Osteoblast (primary cell): ENCODE data around the gene LTBP1. TPM values are rescaled to one million over a fixed set of nuclear protein-coding genes. Genes with fewer than 3 reads are reported as not detected.

Source experiments
- DNase-seq: peaks from one replicate; pipeline ENCODE4 v3.0.0; 2011; ENCODE audit warnings: low spot score, mixed read lengths; ENCODE audit not compliant: insufficient read length; ENCODE audit errors: missing footprints
- H2AFZ ChIP-seq: 2 replicates; pipeline ENCODE4 v1.6.0; 2011; ENCODE audit warnings: mild to moderate bottlenecking, low read length
- H3K27ac ChIP-seq: 2 replicates; pipeline ENCODE4 v1.5.1; 2011; ENCODE audit warnings: mild to moderate bottlenecking, low read depth, low read length, moderate library complexity
- H3K27me3 ChIP-seq: 2 replicates; pipeline ENCODE4 v1.6.0; 2012; ENCODE audit warnings: mild to moderate bottlenecking, control low read depth, inconsistent platforms, low read length, moderate library complexity; ENCODE audit not compliant: insufficient read depth
- H3K36me3 ChIP-seq: 2 replicates; pipeline ENCODE4 v1.5.1; 2011; ENCODE audit warnings: mild to moderate bottlenecking, low read length, control low read depth, moderate library complexity; ENCODE audit not compliant: insufficient read depth
- H3K4me1 ChIP-seq: 2 replicates; pipeline ENCODE4 v1.5.1; 2011; ENCODE audit warnings: mild to moderate bottlenecking, low read length, control low read depth, moderate library complexity; ENCODE audit not compliant: insufficient read depth
- H3K4me2 ChIP-seq: 2 replicates; pipeline ENCODE4 v1.6.0; 2011; ENCODE audit warnings: mild to moderate bottlenecking, low read length; ENCODE audit not compliant: insufficient read depth
- H3K4me3 ChIP-seq: fragments of 200-600 bp; sonication (generic); 3 replicates; pipeline ENCODE4 v1.5.1; 2012; ENCODE audit warnings: mild to moderate bottlenecking, low read length, inconsistent platforms; ENCODE audit not compliant: insufficient read depth
- H3K79me2 ChIP-seq: 2 replicates; pipeline ENCODE4 v1.6.0; 2012; ENCODE audit warnings: mild to moderate bottlenecking, low read length, control low read depth, inconsistent platforms; ENCODE audit not compliant: insufficient read depth
- H3K9me3 ChIP-seq: 2 replicates; pipeline ENCODE4 v1.5.1; 2011; ENCODE audit warnings: low read depth, low read length, control low read depth
- H4K20me1 ChIP-seq: 2 replicates; pipeline ENCODE4 v1.6.0; 2012; ENCODE audit warnings: mild to moderate bottlenecking, low read length, control low read depth; ENCODE audit not compliant: insufficient read depth
- CTCF ChIP-seq: IDR thresholded peaks from 2 replicates; pipeline ENCODE4 v1.5.1; 2011; ENCODE audit warnings: mild to moderate bottlenecking, low read depth, low read length, moderate library complexity; ENCODE audit errors: extremely low read depth
- total RNA-seq: library from RNA; depleted of rRNA; stranded (reverse); fragments of >200 nt; gene quantifications from 2 replicates; pipeline ENCODE4 v1.2.3, GENCODE V29; 2012

LTBP1 gene
- total RNA-seq, 1 donor: 224 TPM

- no peak overlapping the region for H3K4me3 ChIP-seq
- H3K79me2 ChIP-seq: no peaks in the 10 kb centered on the region
- H3K9me3 ChIP-seq: no peaks in the 10 kb centered on the region
- H3K27me3 ChIP-seq: no peaks in the 10 kb centered on the region
- H3K4me2 ChIP-seq: no peak overlapping the region
- TF ChIP-seq CTCF: no peak
- H2AFZ ChIP-seq: no peak overlapping the region
- peak overlapping the region; percentile 45 for H3K27ac ChIP-seq
- no peaks in the 10 kb centered on the region for H4K20me1 ChIP-seq
- peaks cover 24% of the 10 kb centered on the region for H3K4me1 ChIP-seq
- DNase-seq: no peak
- H3K36me3 ChIP-seq: peaks cover 22% of the 10 kb centered on the region
Observed at GRCh38 chr2:33223856-33224255, 277.1 kb downstream of the LTBP1 start.

GRCh38 chr2:33225350-33225749 is 278.6 kb downstream of the LTBP1 start:
- no peak for TF ChIP-seq CTCF
- no peak for DNase-seq
- no peaks in the 10 kb centered on the region for H3K27me3 ChIP-seq
- no peaks in the 10 kb centered on the region for H3K9me3 ChIP-seq
- peaks cover 22% of the 10 kb centered on the region for H3K36me3 ChIP-seq
- H3K4me3 ChIP-seq: no peak overlapping the region
- no peak overlapping the region for H2AFZ ChIP-seq
- H3K79me2 ChIP-seq: no peaks in the 10 kb centered on the region
- no peaks in the 10 kb centered on the region for H4K20me1 ChIP-seq
- H3K27ac ChIP-seq: no peak overlapping the region
- H3K4me1 ChIP-seq: peaks cover 27% of the 10 kb centered on the region
- no peak overlapping the region for H3K4me2 ChIP-seq

GRCh38 chr2:33226546-33226945 is 279.8 kb downstream of the LTBP1 start:
- H3K4me1 ChIP-seq: peaks cover 32% of the 10 kb centered on the region
- TF ChIP-seq CTCF: no peak
- H2AFZ ChIP-seq: no peak overlapping the region
- no peak for DNase-seq
- no peak overlapping the region for H3K4me2 ChIP-seq
- H3K79me2 ChIP-seq: peaks cover 3% of the 10 kb centered on the region
- H4K20me1 ChIP-seq: no peaks in the 10 kb centered on the region
- H3K36me3 ChIP-seq: peaks cover 17% of the 10 kb centered on the region
- H3K9me3 ChIP-seq: no peaks in the 10 kb centered on the region
- H3K27me3 ChIP-seq: no peaks in the 10 kb centered on the region
- H3K27ac ChIP-seq: no peak overlapping the region
- no peak overlapping the region for H3K4me3 ChIP-seq

- Histone ChIP-seq H3K27ac (peak overlapping the region; percentile 66), H4K20me1 (no peaks in the 10 kb centered on the region), H3K9me3 (no peaks in the 10 kb centered on the region), H3K4me1 (peaks cover 24% of the 10 kb centered on the region), H3K4me2 (no peak overlapping the region), H3K36me3 (peaks cover 4% of the 10 kb centered on the region), H3K79me2 (peaks cover 3% of the 10 kb centered on the region), H3K27me3 (no peaks in the 10 kb centered on the region), H2AFZ (no peak overlapping the region), H3K4me3 (no peak overlapping the region)
- DNase-seq: peak; percentile 8
- no peak for TF ChIP-seq CTCF
Observed at GRCh38 chr2:33229646-33230045, 282.9 kb downstream of the LTBP1 start.
